Fibroblast of the conjunctiva (primary cell): ENCODE measurements around the gene SLC25A53.
A peak's percentile ranks its signal among the peaks of the same experiment; 100 is the strongest.
"Not testable (repeated sequence)": the region's sequence is repeated elsewhere in the genome, so short reads cannot be mapped to it uniquely, and the experiment has no call there.

Experiments
- DNase-seq: peaks from one replicate; pipeline ENCODE4 v3.0.0-alpha.2; 2010; ENCODE audit warnings: low read depth

SLC25A53 gene

GRCh38 chrX:104134583-104135261 lies 22.1 kb downstream of the SLC25A53 start:
- no peak for DNase-seq

DNA sequence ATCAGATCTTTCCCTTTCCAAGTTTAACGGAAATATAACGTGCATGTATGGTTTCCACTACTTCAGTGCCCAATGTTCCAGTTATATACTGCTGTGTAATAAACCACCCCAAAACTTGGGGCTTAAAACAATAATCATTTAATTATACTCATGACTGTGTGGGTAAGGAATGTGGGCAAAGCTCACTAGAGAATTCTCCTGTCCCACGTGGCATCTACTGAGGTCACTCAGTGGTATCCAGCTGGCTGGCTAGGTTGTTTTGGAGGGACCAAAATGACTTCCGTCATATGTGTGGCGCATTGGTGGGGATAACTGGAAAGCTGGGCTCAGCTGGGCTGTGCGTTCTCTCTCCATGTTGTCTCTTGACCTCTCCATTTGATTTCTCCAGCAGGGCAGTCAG lies 26.0 kb downstream of the SLC25A53 start:
- DNase-seq: no peak

DNA sequence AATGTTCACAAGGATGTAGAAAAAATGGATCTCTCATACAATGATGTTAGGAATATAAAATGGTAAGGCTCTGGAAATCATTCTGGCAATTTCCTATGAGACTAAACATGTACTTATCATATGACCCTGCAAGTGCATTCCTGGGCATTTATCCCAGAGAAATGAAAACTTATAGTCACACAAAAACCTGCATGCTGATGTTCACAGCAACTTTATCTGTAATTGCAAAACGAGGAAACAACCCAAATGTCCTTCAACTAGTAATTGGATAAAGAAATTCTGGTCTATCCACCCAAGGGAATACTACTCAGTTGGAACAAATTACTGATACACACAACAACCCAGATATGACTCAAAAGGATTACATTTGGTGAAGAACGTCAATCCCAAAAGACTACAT lies 30.0 kb downstream of the SLC25A53 start:
- DNase-seq: no peak

DNA sequence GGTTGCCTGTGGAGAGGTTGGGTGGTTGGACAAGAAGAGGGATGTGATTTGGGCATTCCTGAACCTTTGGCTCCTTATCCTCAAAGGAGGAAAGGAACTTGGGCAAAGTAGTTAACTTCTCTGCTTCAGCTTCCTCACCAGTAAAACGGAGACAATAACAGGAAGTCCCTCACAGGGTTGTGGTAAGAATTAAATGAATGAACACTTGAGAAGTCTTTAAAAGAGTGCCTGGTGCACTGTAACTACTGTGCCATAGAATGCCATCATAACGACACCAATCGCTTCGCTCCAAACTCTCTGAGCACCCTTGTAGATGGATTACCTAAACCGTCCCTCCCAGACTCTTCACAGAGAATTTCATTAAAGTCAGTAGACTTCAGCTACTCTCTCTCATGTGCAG lies 34.0 kb downstream of the SLC25A53 start:
- no peak for DNase-seq

DNA sequence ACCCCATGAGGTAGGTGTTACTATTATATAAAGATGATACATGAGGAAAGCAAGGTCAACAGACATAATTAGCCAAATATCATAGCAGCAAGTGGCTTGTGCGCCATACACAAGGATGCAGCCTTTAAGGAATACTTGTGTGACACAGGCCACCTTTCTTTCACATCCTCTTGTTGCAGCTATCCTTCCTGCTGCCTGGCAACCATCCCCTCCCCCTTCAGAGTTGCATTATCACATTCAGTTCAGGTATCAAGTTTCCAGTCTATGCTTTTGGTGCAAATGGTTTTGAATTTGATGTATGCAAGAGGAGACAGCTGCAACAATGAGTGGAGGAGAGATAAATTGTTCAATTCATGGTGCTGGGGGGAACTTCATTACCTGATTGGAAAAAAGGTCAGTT lies 38.0 kb downstream of the SLC25A53 start:
- no peak for DNase-seq

GRCh38 chrX:104117759-104118158 lies 39.0 kb downstream of the SLC25A53 start:
- no peak for DNase-seq

DNA sequence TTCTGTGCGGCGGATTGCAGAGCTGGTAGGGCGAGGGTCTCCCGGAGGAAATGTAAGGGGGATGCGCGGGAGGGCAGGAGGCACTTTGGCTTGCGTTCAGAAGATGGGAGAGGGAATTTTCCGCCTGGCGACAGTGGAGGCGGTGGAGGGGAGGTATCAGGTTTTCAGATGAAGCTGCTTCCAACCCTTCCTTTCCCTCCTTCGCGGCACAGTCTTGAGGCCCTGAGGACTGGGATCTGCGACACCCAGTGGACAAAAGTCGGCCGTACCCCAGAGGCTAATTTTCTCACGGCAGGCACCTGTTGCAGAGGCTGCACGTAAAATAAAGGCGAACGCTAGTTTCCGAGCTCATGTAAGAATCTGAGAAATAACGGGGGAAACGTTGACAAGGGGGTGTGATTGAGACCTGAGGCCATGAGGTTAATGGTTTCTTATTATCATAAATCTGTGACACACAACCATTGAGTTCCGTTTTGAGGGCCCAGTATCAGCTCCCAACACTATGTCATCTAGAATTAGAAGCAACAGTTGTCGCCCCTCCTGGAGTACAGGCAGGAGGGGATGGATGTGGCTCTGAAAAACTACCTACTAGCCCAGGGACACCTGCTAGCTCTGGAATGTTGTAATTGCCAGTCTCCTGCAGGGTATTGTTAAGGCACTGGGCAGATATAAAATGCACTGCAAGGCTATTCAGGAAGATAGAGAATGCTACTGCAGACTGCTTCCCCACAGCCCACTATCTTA lies 43.4 kb downstream of the SLC25A53 start:
- DNase-seq: no peak

- DNase-seq: no peak
These were observed 44.4 kb downstream of the SLC25A53 start, which contains the start of gene ZCCHC18 for GRCh38 chrX:104112326-104112951. Gene ZCCHC18 (plus strand): TSS chrX:104112523. CDS start chrX:104114112, 1,589 bp downstream.

DNA sequence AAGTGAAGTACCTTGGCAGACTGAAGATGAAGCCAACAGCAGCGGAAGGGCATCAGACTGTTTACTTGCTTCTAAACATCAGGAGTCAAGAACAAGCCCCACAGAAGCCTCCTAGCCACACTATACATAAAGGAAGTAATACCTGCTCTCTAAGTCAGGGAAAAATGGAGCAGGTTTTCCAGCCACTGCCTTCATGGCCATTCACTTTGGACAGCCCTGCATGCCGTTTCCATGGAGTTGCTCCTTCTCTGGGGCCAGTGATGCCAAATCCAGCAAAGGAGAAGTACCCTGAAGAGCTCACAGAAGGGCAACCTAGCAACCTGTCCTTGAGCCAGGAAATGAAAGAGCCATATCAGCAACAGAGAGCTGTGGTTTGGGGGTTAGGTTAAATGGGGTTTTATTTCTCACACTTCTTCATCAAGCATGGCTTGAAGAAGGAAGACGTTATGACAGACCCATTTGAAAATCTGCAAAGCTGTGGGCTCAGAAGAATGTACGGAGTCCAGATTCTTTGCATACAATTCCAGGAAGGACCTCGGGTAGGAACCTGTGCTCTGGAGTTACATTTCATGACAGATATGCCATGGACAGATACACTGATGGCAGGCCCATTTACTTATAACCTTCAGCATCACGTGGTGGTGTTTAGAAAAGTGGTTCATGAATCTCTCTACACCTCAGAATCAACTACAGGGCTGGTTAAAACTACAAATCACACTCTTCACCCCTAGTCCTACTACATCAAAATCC lies 46.1 kb downstream of the SLC25A53 start:
- not testable (repeated sequence) for DNase-seq

GRCh38 chrX:104108955-104109354 lies 47.9 kb downstream of the SLC25A53 start:
- no peak for DNase-seq

- no peak for DNase-seq
These were observed 51.2 kb downstream of the SLC25A53 start for GRCh38 chrX:104105330-104106262.

- DNase-seq: no peak
These were observed 52.1 kb downstream of the SLC25A53 start for GRCh38 chrX:104104676-104105075.

GRCh38 chrX:104098919-104099318 lies 57.9 kb downstream of the SLC25A53 start:
- DNase-seq: no peak

GRCh38 chrX:104098151-104098808 lies 58.5 kb downstream of the SLC25A53 start:
- peak; percentile 79 for DNase-seq

- DNase-seq: no peak
These were observed 70.9 kb downstream of the SLC25A53 start for GRCh38 chrX:104085919-104086318.

DNA sequence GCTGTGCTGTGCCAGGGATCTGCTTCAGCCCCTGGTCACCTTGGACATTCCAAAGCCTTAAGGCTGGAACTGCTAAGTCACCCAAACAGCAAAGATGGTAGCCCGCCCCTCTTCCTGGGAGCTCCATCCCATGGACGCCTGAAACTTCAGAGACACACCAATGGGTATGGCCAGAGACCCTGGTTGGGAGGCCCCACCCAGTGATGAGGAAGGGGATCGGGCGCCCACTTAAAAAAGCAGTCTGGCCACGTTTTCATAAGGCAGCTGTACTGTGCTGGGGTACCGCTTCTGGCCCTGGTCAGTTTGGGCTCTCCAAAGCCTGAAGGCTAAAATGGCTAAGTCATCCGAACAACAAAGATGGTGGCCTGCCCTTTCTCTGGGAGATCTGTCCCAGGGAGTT lies 71.3 kb downstream of the SLC25A53 start:
- DNase-seq: no peak

DNA sequence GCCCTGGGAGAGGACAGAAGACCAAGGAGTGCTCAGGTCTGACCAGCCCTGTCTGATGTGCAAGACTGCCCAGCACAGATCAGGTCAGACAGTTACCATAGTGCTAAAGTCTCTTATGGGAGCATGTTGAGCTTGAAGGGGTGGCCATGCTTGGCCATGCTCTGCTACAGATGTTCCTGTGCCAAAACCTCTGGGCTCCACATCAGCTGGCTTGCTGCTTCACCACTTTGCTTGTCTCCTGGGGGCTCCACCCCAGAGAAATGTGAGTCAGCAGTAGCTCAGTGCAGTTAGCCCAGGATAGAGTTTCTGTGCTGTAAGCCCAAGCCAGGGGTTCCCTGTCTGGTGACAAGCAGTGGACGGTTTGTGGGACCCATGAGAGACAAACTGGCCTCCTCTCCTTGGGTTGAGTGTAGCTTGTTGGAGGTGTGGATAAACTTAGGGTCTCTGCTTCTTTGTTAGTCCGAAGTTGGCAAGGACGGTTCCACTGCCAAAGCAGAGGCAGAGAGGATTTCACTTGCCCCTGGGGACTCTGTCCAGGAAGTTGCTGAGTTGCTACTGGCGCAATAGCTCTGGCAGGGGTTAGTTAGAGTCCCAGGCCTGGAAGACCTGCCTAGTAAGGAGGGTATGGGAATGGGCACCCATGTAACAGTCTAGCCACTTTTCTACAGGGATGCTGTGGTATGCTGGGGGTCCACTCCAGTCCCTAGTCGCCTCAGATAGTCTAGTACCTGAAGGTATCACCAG lies 72.1 kb downstream of the SLC25A53 start:
- DNase-seq: no peak

DNA sequence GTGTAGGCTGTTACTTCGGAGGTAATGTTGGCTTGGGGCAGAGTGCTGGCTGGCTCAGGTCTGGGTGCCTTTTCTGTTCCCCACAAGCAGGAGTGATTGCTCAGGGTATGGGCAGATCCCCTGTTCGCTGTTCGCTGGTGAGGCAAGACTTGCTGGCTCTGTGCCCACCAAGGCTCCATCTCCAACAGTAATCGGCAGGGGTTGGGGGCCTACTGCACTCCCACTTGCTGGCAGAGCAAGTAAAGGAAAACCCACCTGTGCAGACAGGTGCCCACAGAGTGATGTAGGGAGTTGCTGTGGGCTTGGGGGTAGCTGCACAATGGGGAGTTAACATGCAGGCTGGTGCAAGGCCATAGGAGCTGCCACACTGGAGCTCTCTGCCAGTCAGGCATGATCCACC lies 72.7 kb downstream of the SLC25A53 start:
- DNase-seq: no peak

GRCh38 chrX:104077854-104078253 lies 79.0 kb downstream of the SLC25A53 start:
- DNase-seq: not testable (repeated sequence)
